ENCODE results near the gene SYT3.
"Not testable (repeated sequence)": the region's sequence is repeated elsewhere in the genome, so short reads cannot be mapped to it uniquely, and the experiment has no call there.

Gene SYT3

DNA sequence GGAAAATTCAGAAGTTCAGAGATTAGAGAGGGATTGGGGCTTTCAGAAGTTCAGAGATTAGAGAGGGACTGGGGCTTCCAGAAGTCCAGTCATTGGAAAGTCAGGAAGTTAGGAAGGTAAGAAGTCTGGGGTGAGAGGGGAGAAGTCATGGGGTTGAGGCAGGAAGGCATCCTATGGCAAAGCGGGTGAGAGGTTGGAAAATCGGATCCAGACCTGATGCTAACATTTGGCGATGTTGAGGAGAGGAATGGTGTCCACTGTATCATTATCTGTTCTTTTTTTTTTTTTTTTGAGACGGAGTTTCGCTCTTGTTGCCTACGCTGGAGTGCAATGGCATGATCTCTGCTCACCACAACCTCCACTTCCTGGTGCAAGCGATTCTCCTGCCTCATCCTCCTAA lies 11.1 kb downstream of the SYT3 start:
- DNase-seq (ENCODE audit: low read depth): no peak
- no peak overlapping the region for H3K4me3 ChIP-seq (ENCODE audit: control insufficient read depth, low read depth, low read length)
- TF ChIP-seq, protein P1, sequence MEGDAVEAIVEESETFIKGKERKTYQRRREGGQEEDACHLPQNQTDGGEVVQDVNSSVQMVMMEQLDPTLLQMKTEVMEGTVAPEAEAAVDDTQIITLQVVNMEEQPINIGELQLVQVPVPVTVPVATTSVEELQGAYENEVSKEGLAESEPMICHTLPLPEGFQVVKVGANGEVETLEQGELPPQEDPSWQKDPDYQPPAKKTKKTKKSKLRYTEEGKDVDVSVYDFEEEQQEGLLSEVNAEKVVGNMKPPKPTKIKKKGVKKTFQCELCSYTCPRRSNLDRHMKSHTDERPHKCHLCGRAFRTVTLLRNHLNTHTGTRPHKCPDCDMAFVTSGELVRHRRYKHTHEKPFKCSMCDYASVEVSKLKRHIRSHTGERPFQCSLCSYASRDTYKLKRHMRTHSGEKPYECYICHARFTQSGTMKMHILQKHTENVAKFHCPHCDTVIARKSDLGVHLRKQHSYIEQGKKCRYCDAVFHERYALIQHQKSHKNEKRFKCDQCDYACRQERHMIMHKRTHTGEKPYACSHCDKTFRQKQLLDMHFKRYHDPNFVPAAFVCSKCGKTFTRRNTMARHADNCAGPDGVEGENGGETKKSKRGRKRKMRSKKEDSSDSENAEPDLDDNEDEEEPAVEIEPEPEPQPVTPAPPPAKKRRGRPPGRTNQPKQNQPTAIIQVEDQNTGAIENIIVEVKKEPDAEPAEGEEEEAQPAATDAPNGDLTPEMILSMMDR (conservative IDR thresholded peaks at IDR 0.05; ENCODE audit: control insufficient read depth, insufficient read depth, low read depth, low read length): no peak

DNA sequence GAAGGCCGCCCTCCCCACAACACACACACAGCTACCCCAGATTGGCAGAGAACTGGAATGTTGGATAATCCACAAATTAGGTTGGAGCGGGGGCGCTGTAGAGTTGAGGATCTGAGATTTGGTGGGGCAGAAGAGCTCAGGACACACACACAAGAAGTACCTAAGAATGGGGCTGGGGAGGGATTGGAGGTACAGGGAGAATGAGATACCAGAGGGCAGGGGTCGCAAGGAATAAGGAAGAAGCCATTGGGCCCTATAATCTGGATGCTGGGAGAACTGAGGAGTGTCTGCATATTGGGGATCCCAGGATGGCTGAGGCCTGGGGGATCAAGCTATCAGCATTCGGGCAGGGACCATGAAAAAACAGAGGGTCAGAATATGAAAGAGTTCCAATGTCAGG lies 11.5 kb downstream of the SYT3 start:
- TF ChIP-seq, protein P1 (conservative IDR thresholded peaks at IDR 0.05; ENCODE audit: control insufficient read depth, insufficient read depth, low read depth, low read length): no peak
- no peak for DNase-seq (ENCODE audit: low read depth)
- no peak overlapping the region for H3K4me3 ChIP-seq (ENCODE audit: control insufficient read depth, low read depth, low read length)

DNA sequence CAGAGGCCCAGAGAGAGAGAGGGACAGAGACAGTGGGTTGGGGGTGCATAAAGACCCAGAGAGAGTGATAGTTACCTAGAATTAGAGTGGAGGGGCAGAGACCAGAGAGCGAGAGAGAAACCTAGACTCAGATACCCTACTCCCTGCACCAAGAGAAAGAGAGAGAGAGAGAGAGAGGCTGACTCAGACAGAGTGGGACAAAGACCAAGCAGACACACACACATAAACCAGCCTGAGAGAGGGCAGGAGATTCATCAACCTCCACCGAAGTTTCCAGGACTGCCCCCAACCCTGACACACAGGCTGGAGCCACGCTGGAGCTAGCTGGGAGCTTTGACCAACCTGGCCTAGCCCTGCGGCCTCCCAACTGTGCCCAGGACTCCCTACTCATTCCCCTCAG lies 12.9 kb downstream of the SYT3 start:
- no peak for DNase-seq (ENCODE audit: low read depth)
- TF ChIP-seq, protein P1 (conservative IDR thresholded peaks at IDR 0.05; ENCODE audit: control insufficient read depth, insufficient read depth, low read depth, low read length): no peak
- no peak overlapping the region for H3K4me3 ChIP-seq (ENCODE audit: control insufficient read depth, low read depth, low read length)

DNA sequence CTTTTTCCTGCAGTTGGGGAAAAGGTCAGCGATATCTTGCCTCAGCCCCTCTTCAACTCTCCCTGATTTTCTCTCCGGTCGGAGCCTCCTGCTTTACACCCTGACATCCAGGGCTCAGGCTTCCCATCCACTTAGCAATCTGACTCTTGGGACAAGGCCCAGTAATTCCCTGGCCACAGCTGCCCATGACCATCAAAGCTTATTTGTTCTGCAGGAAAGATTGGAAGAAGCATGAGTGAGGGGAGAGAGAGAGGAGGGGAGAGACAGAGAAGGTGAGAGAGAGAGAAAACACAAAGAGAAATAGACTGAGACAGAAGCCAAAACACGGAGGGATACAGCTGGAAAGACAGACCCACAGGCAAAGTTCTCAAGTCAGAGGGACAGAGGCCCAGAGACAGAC lies 13.7 kb downstream of the SYT3 start:
- DNase-seq (ENCODE audit: low read depth): no peak
- H3K4me3 ChIP-seq (ENCODE audit: control insufficient read depth, low read depth, low read length): no peak overlapping the region
- TF ChIP-seq, protein P1 (conservative IDR thresholded peaks at IDR 0.05; ENCODE audit: control insufficient read depth, insufficient read depth, low read depth, low read length): no peak

DNA sequence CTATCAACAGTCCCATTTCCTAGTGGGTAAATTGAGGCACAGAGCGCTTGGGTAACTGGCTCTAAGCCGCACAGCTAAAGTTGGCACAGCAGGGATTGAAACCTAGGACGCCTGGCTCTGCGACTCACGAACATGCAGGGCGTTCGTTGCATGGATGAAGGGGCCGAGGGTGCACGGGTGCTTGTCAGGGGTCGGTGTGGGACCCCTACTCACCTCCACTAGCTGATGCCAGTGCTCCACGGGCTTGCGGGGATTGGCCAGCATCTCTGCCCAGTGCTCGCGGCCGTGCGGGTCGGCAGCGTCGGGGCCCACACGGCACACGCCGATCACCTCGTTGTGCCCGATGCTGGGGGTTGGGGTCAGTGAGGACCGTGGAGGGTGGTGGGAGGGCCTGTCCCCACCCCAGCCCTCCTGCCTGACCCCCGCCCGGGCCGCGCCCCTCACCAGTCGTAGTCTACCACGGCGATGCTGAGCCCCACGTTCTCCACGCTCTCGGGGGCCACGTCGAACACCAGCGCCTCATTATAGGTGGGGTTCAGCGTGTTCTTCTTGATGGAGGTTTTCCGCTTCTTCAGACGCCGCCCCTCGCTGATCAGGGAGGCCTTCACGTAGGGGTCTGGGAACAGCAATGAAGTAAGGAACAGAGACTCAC lies 14.6 kb downstream of the SYT3 start:
- TF ChIP-seq, protein P1 (conservative IDR thresholded peaks at IDR 0.05; ENCODE audit: control insufficient read depth, insufficient read depth, low read depth, low read length): no peak
- DNase-seq (ENCODE audit: low read depth): no peak
- no peak overlapping the region for H3K4me3 ChIP-seq (ENCODE audit: control insufficient read depth, low read depth, low read length)

DNA sequence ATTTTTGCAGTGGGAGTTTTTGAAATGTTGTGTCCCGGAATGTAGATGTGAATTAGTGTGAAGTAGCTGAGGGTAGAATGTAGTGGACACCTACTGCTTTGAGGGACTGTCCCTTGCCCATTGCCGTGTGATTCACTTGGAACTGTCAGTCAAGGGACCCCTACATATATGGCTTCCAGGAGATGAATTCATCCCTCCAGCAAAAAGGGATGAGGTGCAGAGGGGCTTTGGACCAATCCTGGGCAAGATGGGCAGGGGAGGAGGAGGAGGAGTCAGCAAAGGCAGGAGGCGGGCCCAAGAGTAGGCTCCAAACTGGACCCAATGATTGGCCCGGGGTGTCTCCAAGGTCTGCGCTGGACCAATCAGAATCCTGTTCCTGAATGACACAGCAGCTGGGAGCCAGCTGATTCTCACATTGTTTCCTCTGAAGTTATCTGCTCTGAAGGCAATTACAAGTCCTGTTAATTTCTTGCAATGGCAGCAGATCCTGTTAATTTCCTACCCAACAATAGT lies 19.2 kb downstream of the SYT3 start:
- H3K4me3 ChIP-seq (ENCODE audit: control insufficient read depth, low read depth, low read length); DNase-seq (ENCODE audit: low read depth): not testable (repeated sequence)

DNA sequence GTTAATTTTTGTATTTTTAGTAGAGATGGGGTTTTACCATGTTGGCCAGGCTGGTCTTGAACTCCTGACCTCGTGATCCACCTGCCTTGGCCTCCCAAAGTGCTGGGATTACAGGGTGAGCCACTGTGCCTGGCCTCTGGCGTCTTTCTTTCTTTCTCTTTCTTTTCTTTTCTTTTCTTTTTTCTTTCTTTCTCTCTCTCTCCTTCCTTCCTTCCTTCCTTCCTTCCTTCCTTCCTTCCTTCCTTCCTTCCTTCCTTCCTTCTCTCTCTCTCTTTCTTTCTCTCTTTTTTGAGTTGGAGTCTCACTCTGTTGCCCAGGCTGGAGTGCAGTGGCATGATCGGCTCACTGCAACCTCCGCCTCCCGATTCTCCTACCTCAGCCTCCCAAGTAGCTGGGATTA lies 20.5 kb downstream of the SYT3 start:
- H3K4me3 ChIP-seq (ENCODE audit: control insufficient read depth, low read depth, low read length); DNase-seq (ENCODE audit: low read depth): not testable (repeated sequence)

DNA sequence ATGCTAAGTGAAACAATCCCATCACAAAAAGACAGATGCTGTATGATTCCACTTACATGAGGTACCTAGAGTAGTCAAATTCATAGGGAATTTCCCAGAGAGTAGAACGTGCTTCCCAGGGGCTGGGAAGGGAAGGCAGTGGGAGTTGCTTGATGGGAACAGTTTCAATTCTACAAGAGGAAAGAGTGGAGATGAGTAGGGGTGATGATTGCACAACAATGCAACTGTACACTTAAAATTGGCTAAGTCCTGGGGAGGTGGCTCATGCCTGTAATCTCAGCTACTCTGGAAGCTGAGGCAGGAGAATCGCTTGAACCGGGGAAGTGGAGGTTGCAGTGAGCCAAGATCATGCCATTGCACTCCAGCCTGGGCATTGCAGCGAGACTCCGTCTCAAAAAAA lies 21.3 kb downstream of the SYT3 start:
- DNase-seq (ENCODE audit: low read depth); H3K4me3 ChIP-seq (ENCODE audit: control insufficient read depth, low read depth, low read length): not testable (repeated sequence)

DNA sequence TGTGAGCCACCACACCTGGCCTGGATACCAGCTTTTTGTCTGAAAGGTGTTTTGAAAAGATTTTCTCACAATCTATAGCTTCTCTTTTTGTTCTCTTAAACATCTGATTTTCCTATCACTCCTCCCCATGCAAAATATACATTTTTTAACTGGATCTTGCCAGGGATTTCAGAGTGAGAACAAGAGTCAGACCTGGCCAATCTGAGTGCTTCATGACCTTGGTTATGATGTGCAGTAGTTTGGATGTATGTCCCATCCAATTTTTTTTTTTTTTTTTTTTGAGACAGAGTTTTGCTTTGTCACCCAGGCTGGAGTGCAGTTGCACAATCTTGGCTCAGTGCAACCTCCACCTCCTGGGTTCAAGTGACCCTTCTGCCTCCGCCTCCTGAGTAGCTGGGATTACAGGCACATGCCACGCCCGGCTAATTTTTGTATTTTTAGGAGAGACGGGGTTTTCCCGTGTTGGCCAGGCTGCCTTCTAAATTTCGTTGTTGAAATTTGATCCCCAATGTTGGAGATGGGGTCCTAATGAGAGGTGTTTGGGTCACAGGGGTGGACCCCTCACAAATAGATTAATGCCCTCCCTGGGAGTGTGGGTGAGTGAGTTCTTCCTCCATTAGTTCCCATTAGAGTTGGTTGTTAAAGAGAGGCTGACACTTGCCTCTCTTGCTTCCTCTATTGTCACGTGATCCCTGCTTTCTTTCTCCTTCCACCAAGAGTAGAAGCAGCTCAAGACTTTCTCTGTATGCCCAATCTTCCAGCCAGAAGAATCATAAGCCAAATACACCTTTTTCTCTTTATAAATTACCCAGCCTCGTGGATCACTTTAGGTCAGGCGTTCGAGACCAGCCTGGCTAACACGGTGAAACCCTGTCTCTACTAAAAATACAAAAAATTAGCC lies 26.9 kb downstream of the SYT3 start:
- not testable (repeated sequence) for DNase-seq (ENCODE audit: low read depth); H3K4me3 ChIP-seq (ENCODE audit: control insufficient read depth, low read depth, low read length)

Measured in fibroblast of mammary gland (primary cell).